Measurements from ENCODE around the gene PDE12.

The PDE12 gene

GRCh38 chr3:57616233-57616632 is 60.2 kb downstream of the PDE12 start:
- no peak overlapping the region for H3K4me3 ChIP-seq (ENCODE audit: low read depth, low read length)
- no peak for DNase-seq (ENCODE audit: low read depth)
- no peak for TF ChIP-seq CTCF (conservative IDR thresholded peaks at IDR 0.05; ENCODE audit: low read depth, low read length)
